HEK293 (cell line): ENCODE measurements around the gene PI4KB.

Source experiments
- CTCF ChIA-PET: fragments of 350-600 bp; formaldehyde crosslinking; extraction: SDS; loops from one replicate; lab custom pipeline; 2021; ENCODE audit warnings: antibody characterized with exemption; lab: Yijun Ruan, JAX
- POLR2A ChIA-PET: fragments of 300-600 bp; formaldehyde crosslinking; extraction: SDS; loops from one replicate; lab custom pipeline; 2020; ENCODE audit warnings: antibody characterized with exemption, inconsistent platforms; lab: Yijun Ruan, JAX
- H3K27ac ChIP-seq: fragments of 200-500 bp; sonication (Bioruptor generic); 2 replicates; pipeline ENCODE4 v1.5.1; 2014; ENCODE audit warnings: low read depth, low read length, control low read depth, inconsistent platforms; ENCODE audit errors: extremely low read depth
- H3K36me3 ChIP-seq, 2 experiments: fragments of 200-500 bp in 1 of 2; sonication (Bioruptor generic) in 1 of 2; 1 replicate in 1 of 2; 2 replicates in 1 of 2; pipeline ENCODE4 v1.5.1; 2014 to 2017; ENCODE audit warnings: inconsistent platforms in 2 of 2, low read length in 2 of 2; ENCODE audit not compliant: control insufficient read depth in 2 of 2, insufficient read depth in 1 of 2
- H3K4me1 ChIP-seq: fragments of 200-500 bp; sonication (Bioruptor generic); 2 replicates; pipeline ENCODE4 v1.5.1; 2014; ENCODE audit warnings: mild to moderate bottlenecking, low read length, inconsistent platforms; ENCODE audit not compliant: control insufficient read depth, insufficient read depth
- H3K4me3 ChIP-seq: 2 replicates; pipeline ENCODE4 v1.5.1; 2011; ENCODE audit warnings: low read depth, mild to moderate bottlenecking, control low read depth, low read length, moderate library complexity
- H3K9me3 ChIP-seq: fragments of 200-500 bp; sonication (Bioruptor generic); 2 replicates; pipeline ENCODE4 v1.5.1; 2014; ENCODE audit warnings: low read depth, low read length, inconsistent platforms; ENCODE audit not compliant: control insufficient read depth, insufficient read depth
- MZF1 ChIP-seq: fragments of 450-650 bp; formaldehyde crosslinking; IDR thresholded peaks from 2 replicates; pipeline ENCODE4 v1.5.1; 2017; ENCODE audit warnings: missing biosample characterization, missing genetic modification characterization, borderline replicate concordance
- SP3 ChIP-seq: fragments of 450-650 bp; formaldehyde crosslinking; IDR thresholded peaks from 2 replicates; pipeline ENCODE4 v1.5.1; 2016; ENCODE audit warnings: missing biosample characterization, missing genetic modification characterization
- YY2 ChIP-seq: fragments of 450-650 bp; formaldehyde crosslinking; IDR thresholded peaks from 2 replicates; pipeline ENCODE4 v1.5.1; 2016; ENCODE audit warnings: missing biosample characterization, missing genetic modification characterization
- ZBTB10 ChIP-seq: fragments of 450-650 bp; formaldehyde crosslinking; IDR thresholded peaks from 2 replicates; pipeline ENCODE4 v1.5.1; 2016; ENCODE audit warnings: missing biosample characterization, missing genetic modification characterization
- ZNF121 ChIP-seq: fragments of 450-650 bp; formaldehyde crosslinking; IDR thresholded peaks from 2 replicates; pipeline ENCODE4 v1.5.1; 2016; ENCODE audit warnings: missing biosample characterization, missing genetic modification characterization
- ZNF184 ChIP-seq: fragments of 450-650 bp; IDR thresholded peaks from 2 replicates; pipeline ENCODE4 v1.5.1; 2018; ENCODE audit warnings: missing biosample characterization, mild to moderate bottlenecking, missing genetic modification characterization
- ZNF223 ChIP-seq: fragments of 450-650 bp; formaldehyde crosslinking; IDR thresholded peaks from 2 replicates; pipeline ENCODE4 v1.5.1; 2016; ENCODE audit warnings: missing biosample characterization, missing genetic modification characterization
- ZNF350 ChIP-seq: fragments of 450-650 bp; formaldehyde crosslinking; IDR thresholded peaks from 2 replicates; pipeline ENCODE4 v1.5.0; 2017; ENCODE audit warnings: missing biosample characterization, mild to moderate bottlenecking, missing genetic modification characterization
- ZNF354C ChIP-seq: fragments of 450-650 bp; formaldehyde crosslinking; IDR thresholded peaks from 2 replicates; pipeline ENCODE4 v1.5.1; 2016; ENCODE audit warnings: missing biosample characterization, missing genetic modification characterization, low read depth, borderline replicate concordance
- ZNF366 ChIP-seq: fragments of 450-650 bp; formaldehyde crosslinking; conservative IDR thresholded peaks from 2 replicates; pipeline ENCODE4 v1.5.1; 2016; ENCODE audit warnings: missing biosample characterization, missing genetic modification characterization
- ZNF571 ChIP-seq: fragments of 450-650 bp; formaldehyde crosslinking; IDR thresholded peaks from 2 replicates; pipeline ENCODE4 v1.5.0; 2017; ENCODE audit warnings: missing biosample characterization, missing genetic modification characterization
- ZNF623 ChIP-seq: fragments of 450-650 bp; formaldehyde crosslinking; IDR thresholded peaks from 2 replicates; pipeline ENCODE4 v1.5.1; 2016; ENCODE audit warnings: missing biosample characterization, missing genetic modification characterization
- ZNF660 ChIP-seq: fragments of 450-650 bp; IDR thresholded peaks from 2 replicates; pipeline ENCODE4 v1.5.1; 2018; ENCODE audit warnings: missing biosample characterization, mild to moderate bottlenecking, missing genetic modification characterization
- ZNF707 ChIP-seq: fragments of 450-650 bp; formaldehyde crosslinking; IDR thresholded peaks from 2 replicates; pipeline ENCODE4 v1.5.1; 2016; ENCODE audit warnings: missing biosample characterization, missing genetic modification characterization
- ZNF76 ChIP-seq: fragments of 450-650 bp; formaldehyde crosslinking; IDR thresholded peaks from 2 replicates; pipeline ENCODE4; 2016; ENCODE audit warnings: low read depth, missing biosample characterization, missing genetic modification characterization, borderline replicate concordance
- ZSCAN23 ChIP-seq: fragments of 450-650 bp; formaldehyde crosslinking; IDR thresholded peaks from 2 replicates; pipeline ENCODE4 v1.5.1; 2016; ENCODE audit warnings: missing biosample characterization, missing genetic modification characterization
- TF ChIP-seq, protein P1 (sequence below): fragments of 450-650 bp; formaldehyde crosslinking; IDR thresholded peaks from 2 replicates; pipeline ENCODE4 v1.5.1; 2016; ENCODE audit warnings: missing biosample characterization, missing genetic modification characterization
- TF ChIP-seq, protein P2 (sequence below): fragments of 450-650 bp; formaldehyde crosslinking; IDR thresholded peaks from 2 replicates; pipeline ENCODE4 v1.5.0; 2017; ENCODE audit warnings: missing biosample characterization, missing genetic modification characterization, borderline replicate concordance

PI4KB gene

DNA sequence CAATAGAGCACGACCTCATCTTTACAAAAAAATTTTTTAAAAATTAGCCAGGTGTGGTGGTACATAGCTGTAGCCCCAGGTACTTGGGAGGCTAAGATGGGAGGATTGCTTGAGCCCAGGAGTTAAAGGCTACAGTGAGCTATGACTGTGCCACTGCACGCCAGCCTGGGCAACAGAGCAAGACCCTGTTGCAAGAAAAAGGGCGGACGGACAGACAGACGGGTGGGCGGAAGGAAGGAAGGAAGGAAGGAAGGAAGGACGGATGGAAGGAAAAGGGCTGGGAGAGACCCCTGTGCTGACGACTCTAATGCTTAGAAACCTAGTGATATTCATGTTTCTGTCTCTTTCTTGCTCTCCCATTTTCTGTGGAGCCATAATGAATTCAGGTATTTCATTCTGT, 14.4 kb downstream of the PI4KB start:
- Histone ChIP-seq H3K9me3 (no peaks in the 10 kb centered on the region), H3K4me1 (no peaks in the 10 kb centered on the region), H3K4me3 (no peak overlapping the region), H3K27ac (no peak overlapping the region), H3K36me3 (peaks cover 16 to 97% of the 10 kb centered on the region in 2 experiments)
- TF ChIP-seq ZNF350 (tag by site-specific recombination) (no peak), ZSCAN23 (no peak), ZNF571 (no peak), ZNF366 (tag by site-specific recombination) (peak; percentile 93), MZF1 (tag by site-specific recombination) (no peak), ZNF623 (tag by site-specific recombination) (no peak), ZNF354C (no peak), ZNF121 (peak; percentile 77; the same call in 1 of the 2 replicates)
- TF ChIP-seq, protein P1, sequence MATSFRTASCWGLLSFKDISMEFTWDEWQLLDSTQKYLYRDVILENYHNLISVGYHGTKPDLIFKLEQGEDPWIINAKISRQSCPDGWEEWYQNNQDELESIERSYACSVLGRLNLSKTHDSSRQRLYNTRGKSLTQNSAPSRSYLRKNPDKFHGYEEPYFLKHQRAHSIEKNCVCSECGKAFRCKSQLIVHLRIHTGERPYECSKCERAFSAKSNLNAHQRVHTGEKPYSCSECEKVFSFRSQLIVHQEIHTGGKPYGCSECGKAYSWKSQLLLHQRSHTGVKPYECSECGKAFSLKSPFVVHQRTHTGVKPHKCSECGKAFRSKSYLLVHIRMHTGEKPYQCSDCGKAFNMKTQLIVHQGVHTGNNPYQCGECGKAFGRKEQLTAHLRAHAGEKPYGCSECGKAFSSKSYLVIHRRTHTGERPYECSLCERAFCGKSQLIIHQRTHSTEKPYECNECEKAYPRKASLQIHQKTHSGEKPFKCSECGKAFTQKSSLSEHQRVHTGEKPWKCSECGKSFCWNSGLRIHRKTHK (tag by site-specific recombination): no peak
- TF ChIP-seq, protein P2, sequence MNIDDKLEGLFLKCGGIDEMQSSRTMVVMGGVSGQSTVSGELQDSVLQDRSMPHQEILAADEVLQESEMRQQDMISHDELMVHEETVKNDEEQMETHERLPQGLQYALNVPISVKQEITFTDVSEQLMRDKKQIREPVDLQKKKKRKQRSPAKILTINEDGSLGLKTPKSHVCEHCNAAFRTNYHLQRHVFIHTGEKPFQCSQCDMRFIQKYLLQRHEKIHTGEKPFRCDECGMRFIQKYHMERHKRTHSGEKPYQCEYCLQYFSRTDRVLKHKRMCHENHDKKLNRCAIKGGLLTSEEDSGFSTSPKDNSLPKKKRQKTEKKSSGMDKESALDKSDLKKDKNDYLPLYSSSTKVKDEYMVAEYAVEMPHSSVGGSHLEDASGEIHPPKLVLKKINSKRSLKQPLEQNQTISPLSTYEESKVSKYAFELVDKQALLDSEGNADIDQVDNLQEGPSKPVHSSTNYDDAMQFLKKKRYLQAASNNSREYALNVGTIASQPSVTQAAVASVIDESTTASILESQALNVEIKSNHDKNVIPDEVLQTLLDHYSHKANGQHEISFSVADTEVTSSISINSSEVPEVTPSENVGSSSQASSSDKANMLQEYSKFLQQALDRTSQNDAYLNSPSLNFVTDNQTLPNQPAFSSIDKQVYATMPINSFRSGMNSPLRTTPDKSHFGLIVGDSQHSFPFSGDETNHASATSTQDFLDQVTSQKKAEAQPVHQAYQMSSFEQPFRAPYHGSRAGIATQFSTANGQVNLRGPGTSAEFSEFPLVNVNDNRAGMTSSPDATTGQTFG (tag by site-specific recombination): no peak
- POLR2A ChIA-PET: interaction anchor here (1.5 to 5.0 kb wide), 4 partner anchors 12 to 24 kb away, joined by 5 to 56 read pairs (median 6); partner anchors contain the start of gene PI4KB
- CTCF ChIA-PET: interaction anchor here (0.6 to 12.7 kb wide), 4 partner anchors 12 to 208 kb away, joined by 3 to 88 read pairs (median 23); no protein-coding TSS in a partner anchor

GRCh38 chr1:151312411-151312810, 14.8 kb downstream of the PI4KB start:
- Histone ChIP-seq H3K9me3 (no peaks in the 10 kb centered on the region), H3K4me1 (no peaks in the 10 kb centered on the region), H3K4me3 (no peak overlapping the region)
- CTCF ChIA-PET: interaction anchor here (0.6 to 12.7 kb wide), 4 partner anchors 12 to 208 kb away, joined by 3 to 88 read pairs (median 23); no protein-coding TSS in a partner anchor
- peak; percentile 94 for TF ChIP-seq ZNF184
- no peak for TF ChIP-seq ZNF660 (tag by site-specific recombination)
- TF ChIP-seq, all 188 proteins: peak for 1
- Histone ChIP-seq H3K27ac (no peak overlapping the region), H3K36me3 (peaks cover 12 to 97% of the 10 kb centered on the region in 2 experiments)
- POLR2A ChIA-PET: interaction anchor here (1.6 to 5.0 kb wide), 2 partner anchors 11 to 12 kb away, joined by 7 to 56 read pairs; partner anchors contain the start of gene PI4KB

DNA sequence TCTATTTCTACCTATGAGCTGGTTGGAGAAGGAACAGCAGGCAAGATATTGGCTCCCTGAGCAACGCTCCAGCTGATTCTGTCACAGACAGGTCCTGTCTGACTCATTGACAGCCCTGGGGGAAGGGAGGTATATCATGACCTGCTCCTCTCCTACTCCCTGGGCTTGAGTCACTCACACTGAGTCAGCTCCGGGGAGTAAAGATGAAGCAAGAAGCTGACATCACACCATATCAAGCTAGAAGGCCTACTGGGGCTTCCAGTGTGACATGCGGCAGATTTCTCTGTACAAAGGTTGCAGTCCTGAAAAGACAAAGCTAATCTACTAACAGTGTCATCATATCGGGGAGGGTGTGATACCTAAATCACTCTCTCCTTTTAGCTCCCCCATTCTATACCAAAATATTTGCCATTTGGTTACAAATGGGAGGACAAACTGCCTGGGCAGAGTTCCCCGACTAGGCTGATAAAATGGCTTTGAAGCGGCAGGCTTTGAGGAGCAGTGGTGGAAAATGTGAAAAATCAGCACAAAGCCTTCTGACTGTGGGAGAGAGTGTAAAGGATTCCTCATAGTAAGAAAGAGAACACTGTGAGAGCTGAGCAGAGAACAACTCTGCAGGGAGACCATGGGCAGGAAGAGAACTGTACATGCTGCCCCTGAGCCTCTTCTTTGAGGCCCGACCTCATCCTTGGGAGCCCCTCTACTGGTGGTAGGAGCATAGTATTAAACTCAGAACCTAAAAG, 15.5 kb downstream of the PI4KB start:
- Histone ChIP-seq H3K4me1 (no peaks in the 10 kb centered on the region), H3K36me3 (peaks cover 12 to 97% of the 10 kb centered on the region in 2 experiments), H3K4me3 (no peak overlapping the region), H3K27ac (peak overlapping the region; percentile 37), H3K9me3 (no peaks in the 10 kb centered on the region)
- ChIA-PET CTCF (interaction anchor here (2.5 to 12.7 kb wide), 3 partner anchors 11 to 28 kb away, joined by 8 to 88 read pairs (median 43); partner anchors contain the start of gene PI4KB), POLR2A (interaction anchor here (0.5 to 5.0 kb wide), 7 partner anchors 11 to 83 kb away, joined by 3 to 56 read pairs (median 7); partner anchors contain the start of genes PI4KB and ZNF687)
- TF ChIP-seq ZNF707 (no peak), ZNF76 (tag by site-specific recombination) (0 out of 2 replicates have a peak, but pooled peaks have one; percentile 46), ZBTB10 (tag by site-specific recombination) (peak; percentile 65; the same call in 1 of the 2 replicates), YY2 (tag by site-specific recombination) (no peak), ZNF223 (tag by site-specific recombination) (no peak), SP3 (peak; percentile 48; the same call in 1 of the 2 replicates)
